ENCODE measurements around the gene CTBP2.

DNA sequence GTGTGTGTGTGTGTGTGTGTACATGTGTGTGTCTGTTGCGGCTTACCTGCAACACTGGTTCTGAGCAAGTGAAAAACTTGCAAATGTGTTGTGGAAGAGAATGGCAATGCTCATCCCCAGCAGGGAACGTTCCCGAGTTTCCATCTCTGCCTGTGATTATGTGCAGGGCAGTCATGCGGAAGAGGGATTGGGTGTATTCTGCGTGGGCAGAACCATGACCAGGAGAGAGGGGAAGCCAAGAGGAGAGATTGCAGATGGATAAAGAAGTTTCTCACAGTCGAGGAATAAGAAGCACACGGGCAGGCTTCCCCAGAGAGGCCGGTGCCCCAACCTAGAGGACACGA, 99.9 kb downstream of the CTBP2 start:
- TF ChIP-seq, protein P1, sequence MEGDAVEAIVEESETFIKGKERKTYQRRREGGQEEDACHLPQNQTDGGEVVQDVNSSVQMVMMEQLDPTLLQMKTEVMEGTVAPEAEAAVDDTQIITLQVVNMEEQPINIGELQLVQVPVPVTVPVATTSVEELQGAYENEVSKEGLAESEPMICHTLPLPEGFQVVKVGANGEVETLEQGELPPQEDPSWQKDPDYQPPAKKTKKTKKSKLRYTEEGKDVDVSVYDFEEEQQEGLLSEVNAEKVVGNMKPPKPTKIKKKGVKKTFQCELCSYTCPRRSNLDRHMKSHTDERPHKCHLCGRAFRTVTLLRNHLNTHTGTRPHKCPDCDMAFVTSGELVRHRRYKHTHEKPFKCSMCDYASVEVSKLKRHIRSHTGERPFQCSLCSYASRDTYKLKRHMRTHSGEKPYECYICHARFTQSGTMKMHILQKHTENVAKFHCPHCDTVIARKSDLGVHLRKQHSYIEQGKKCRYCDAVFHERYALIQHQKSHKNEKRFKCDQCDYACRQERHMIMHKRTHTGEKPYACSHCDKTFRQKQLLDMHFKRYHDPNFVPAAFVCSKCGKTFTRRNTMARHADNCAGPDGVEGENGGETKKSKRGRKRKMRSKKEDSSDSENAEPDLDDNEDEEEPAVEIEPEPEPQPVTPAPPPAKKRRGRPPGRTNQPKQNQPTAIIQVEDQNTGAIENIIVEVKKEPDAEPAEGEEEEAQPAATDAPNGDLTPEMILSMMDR (conservative IDR thresholded peaks at IDR 0.05), result no peak
- TF ChIP-seq ZFX (IDR thresholded peaks at IDR 0.05), result no peak

Data from C4-2B (cell line).